ENCODE measurements around the gene GFI1B.
"Not testable (repeated sequence)": the region's sequence is repeated elsewhere in the genome, so short reads cannot be mapped to it uniquely, and the experiment has no call there.

The GFI1B gene

DNA sequence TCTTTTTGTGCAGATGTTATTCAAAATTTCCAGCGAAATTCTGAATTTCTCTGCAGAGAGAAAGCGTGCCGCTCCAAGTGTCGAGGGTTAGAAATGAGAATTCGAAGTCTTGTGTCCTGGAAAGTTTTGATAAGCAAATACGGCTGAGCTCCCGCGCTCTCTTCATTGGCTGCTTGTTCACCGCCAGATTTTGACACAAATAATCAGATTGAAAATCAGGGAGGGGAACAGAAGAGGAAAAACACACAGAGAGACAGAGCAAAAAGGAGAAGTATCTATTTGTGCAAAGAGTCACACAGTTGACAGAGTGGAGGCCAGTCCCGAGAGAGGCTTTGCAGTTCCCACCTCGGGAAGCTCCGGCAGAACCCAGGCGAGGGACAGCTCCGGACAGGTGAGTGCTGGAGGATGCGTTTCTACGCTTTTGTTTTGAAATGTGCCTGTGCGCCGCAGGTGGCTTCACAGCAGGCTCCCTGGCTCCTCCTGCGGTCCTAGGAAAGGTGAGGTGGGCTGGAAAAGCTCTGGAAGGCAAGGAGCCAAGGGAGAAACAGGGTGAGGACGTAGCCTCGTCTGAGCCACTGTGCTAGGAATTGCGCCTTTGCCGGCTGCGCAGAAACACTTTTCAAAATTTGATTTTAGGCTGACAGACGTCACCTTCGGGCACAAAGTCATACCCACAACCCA lies at the start of gene GFI1B:
TSS of gene GFI1B (plus strand) at position 244 of the 681 bp plus-strand sequence. CDS start 7,985 bp downstream, outside the sequence.
- peak; percentile 39 for DNase-seq

DNA sequence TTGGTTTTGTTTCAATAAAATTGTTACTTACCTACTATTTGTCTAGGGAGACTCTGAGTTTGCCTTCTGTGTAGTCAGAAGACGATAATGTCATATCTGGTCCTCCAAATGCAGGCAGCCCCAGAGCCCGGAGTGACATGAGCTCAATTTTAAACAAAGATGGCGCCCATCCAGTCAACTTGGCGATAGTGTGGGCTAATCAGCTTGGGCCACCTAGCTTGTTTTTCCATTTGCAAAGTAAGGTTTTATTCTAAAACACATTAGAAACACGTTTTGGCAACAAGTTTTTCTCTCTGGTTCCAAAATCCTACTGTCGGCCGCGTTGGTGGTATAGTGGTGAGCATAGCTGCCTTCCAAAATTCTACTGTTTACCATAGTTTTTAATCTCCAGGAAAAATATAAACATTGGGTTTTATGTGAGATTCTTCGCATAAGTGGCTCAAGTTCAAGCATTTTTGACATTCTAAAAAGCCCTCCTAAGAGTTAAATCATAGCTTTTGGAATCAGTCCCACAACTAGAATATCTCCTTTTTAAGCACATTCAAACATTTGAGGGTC lies 47.2 kb upstream of the GFI1B start:
- no peak for DNase-seq

DNA sequence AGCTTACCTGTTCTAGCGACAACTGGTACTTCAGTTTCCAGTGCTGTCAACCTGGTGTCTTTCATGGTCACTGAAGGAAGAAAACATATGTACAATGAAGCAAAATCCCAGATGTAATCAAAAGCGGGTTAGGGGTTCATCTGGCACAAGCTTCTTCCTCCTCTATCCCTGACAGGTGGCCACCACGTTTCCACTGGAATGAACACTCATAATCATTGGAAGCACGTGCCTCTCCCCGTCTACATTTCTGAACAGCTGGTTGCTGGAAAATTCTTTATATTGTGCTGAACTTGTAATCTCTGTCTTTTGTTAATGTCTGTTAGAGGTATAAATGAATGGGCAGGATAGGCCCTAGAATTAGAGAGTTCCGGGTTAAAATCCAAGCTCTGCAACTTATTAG lies 43.5 kb upstream of the GFI1B start:
- no peak for DNase-seq

DNA sequence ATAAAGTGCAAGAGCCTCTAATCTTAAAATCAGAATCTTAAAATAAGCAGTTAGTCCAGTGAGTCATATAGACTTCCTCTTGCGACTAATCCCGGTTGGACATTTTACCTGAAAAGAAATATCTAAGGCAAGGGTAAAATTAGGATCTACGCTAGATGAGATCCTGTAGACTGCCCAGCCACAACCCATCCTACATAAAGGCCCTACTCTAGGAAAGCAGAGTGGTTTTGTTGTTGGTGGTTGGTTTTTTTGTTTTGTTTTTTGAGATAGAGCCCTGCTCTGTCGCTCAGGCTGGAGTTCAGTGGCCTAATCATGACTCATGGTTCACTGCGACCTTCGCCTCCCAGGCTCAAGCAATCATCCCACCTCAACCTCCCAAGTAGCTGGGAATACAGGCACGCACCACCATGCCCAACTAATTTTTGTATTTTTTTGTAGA lies 41.0 kb upstream of the GFI1B start:
- DNase-seq: no peak

DNA sequence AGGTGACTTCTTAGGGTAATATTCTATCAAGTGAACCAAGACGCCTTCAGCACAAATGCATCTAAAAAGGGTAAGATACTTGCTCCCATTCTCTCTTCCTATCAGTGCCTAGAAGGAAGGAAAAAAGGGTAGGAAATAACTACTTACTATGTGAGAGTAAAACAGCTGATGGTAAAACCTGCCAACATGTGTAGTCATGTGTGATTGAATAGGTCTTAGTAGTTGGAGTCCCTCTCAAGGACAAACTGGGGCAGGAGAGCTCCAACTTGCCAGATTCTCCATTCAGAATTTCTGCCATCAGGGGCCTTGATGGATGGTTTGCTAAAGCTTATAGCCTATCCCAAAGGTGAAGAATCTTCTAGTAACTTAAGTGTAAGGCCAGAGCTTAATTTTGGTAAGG lies 39.3 kb upstream of the GFI1B start:
- no peak for DNase-seq

DNA sequence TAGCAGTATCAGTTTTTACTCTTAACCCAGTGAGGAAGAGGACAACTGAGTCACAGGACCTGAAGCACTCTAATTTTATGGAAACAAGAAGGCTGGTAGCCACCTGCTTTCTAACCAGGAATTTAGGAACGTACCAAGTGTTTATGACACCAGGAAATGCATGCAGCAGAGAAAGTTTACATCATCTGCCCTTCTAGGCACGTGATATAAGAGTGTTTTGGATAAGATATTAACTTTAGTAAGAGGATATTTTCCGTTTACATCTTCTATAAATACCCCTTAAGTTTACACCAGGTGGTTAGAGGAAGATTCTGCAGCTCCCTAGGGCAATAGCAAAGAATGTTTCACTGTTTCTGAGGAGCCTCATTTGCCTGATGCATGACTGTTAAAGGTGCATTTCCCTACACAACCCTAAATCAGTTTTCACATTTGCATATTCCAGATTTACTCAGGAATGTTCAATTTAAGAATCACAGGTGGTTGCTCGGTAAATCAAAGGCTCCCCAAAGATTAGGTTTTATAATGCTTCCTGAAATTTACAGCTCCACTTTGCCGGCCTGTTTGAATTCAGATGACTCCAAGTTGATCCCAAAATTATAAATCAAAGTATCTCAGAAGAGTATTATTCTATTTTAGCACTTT lies 35.8 kb upstream of the GFI1B start:
- no peak for DNase-seq

DNA sequence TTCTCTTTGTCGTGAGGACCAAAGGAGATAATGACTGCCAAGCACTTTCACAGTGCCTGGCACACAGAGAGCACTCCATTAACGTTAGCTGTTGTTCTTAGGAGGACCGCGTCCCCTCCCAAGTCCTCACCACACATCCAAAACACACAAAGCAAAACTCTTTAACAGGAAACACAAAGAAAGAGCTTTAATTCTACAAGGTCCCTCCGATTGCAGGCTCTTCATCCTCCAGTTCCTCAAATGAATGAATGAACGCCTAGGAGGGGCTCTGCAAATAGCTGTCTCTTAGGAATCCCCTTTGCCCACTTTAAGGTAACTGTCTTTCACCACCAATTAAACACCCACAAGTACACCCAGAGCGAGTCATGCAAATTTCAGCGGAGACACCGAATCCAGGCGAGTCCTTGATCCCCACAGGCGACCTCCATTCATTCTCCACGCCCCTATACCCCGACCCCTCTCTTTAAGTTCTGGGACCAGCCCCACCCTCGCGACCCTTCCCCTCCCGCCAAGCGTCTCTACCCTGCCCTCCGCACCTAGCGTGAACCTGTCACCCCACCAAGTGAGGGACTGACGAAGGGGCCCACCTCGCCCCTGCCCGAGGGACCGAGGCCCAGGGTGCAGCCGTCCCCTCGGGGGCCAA lies 34.7 kb upstream of the GFI1B start:
- DNase-seq: peak; percentile 5

DNA sequence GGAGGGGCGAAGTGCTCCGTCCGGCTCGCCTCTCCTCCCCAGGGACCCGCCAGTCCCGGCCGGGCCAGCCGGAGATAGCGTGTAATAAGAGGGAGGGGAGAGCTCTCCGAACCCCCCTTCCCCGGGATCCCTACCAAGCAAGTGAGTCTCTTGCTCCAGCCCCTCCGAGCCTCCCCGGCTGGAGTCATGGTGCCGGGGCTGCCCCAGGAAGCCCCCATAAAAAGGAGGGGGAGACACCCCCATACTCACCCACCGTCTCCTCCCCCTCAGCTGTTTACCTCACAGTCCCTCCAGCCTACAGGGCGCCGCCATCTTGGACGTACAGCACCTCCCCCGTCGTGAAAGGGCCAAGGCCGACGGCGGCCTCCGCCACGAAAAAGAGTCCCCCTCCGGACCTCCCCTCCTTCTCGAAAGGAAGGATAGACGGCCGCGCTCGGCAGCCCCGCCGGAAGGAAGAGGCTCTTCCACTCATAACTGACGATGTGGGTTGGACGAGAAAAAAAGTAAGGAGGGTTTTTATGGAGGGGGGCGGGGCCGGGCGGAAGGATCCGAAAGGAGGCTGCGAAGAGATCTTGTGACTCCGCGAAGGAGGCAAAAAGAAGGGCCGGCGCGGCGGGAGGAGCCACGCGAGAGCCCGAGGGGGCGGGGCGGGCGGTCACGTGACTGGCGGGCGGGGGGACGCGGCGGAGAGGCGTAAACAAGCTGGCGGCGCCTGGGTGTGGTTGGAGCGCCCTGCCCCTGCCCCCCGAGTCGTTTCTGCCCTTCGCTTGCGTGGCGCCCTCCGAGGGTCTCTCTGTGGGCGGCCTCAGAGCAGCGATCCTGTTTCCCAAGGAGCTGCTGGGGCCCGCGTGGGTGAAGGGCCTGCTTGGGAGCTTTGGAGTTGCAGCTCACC lies 34.0 kb upstream of the GFI1B start, which contains the start of gene TSC1:
TSS of gene TSC1 (minus strand) at position 323 of the 892 bp plus-strand sequence. CDS start 15,744 bp downstream, outside the sequence.
- peak; percentile 95 for DNase-seq

DNA sequence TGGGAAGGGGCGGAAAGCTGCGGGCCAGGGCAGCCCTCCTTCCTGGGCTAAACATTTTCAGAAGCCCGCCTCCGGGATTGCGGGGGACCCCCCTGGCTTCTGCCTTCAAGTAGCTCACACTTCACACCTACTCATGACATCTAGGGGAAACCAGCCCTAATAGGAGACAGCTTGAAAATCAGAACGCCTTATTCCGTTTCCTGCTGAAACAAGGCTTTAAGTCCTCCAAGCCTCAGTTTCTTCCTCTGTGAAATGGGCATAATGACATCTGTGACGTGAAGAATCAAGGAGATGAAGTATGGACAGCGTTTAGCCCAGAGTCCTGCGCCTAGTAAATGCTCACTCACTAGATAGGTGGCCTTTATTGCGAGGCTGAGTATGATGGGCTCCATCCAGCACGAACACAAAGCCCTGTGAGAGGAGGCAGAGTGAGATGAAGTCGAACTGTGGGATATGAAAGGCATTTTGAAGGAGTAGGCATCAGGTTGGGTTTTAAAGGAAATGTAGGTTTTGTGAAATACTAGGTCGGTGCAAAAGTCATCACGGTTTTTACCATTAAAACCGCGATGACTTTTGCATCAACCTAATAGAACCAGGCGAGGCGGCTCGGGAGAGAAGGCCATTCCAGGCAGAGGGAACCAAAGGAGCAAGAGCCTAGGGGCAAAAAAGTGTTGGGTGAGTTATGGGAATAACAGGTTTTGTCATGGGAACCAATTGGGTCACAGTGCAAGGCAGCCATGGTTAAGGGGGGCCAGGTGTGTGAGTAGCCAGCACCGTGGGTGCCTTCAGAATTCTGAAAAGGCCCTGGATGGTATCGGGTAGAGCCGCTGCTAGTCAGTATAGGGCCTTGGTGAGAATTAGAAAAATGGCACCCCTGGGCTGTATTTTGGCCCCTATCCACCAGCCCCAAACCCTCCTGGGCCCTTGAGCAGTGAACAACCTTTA lies 33.0 kb upstream of the GFI1B start:
- no peak for DNase-seq

DNA sequence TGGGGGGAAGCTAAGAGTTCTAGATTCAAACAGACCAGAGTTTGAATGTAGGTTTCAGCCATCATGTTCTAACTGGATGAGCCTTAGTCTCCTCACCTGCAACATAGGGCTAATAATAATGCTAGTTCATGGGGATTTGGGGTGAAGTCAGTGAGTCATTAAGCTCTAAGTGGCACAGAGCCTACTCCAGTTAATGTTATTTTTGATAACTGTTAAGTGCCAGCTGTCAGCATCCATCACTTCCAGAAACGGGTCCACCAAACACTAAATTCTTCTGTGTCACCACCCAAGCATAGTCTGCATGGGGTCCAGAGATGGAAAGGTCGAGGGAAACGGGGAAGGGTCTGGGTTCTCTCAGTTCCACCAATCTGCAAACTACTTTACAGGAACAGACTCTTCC lies 32.3 kb upstream of the GFI1B start:
- no peak for DNase-seq

DNA sequence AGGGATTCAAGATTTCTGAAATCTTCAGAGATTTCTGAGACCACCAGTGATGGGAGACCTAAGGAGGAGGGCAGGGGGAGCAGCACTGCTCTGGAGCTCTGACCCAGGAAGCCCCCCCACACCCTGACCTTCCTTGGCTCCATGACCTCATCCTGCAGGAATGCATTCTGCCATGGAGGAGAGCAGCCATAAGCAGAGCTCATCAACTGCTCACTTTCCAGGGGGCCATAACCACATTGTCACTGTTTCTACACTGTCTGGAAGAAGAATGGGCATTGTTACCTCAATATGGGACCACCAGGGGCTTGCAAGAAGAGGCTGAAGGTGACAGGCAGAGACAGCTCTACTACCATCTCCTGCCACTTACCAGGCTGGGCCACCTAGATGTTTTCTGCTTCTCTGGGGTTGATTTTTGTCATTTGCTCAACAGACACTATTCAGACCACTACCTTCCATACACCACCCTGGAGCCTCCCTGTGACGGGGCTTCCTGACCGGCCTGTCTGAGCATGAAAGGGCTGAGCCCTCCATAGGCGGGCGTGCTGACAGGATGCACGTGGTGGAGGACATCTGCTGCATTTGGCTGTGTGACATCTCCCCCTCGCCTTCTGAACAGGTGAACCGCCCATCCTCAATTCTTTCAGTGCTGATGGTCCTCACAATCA lies 31.7 kb upstream of the GFI1B start:
- DNase-seq: no peak

DNA sequence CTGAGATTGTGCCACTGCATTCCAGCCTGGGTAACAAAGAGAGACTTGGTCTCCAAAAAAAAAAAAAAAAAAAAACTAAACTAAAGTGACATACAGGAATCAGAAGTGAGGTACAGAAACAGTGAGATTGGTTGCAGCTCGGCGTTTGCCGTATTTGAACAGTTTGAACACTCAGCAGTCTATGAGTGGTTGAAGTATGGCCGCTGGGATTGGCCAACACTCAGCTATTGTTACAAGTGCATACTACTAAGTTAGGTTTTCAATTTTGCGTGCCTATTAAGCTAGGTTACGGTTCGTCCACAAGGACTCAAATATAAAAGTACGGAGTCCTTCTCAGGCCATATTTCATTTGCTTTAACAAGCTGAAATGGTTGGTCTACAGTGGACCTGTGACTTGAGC lies 30.7 kb upstream of the GFI1B start:
- no peak for DNase-seq

DNA sequence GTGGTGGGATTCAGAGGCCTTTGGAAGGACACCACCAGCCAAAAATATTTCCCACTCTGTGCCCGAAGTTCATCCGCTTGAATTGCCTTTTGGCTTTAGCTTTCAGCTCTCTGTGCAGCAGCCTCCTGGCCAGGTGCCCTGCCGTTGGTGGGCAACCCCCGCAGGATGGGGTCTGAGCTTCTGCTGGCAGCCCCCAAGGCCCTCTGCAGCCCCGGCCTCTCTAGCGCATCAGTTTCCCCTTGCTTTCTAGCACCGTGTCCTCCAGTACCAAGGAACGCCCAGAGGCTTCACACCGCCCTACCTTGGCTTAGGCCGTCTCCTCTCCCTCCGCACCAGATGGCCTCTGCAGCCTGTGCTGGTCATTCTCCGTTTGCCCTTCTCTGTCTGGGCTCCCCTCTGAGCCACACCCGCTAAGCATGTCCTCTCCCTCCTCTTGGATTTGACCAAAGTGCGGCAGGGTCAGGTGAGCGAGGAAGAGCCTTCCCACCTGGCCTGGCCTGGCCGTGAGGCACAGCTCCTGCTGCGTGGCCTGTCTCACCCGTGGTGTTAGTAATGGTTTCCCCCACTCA lies 29.9 kb upstream of the GFI1B start:
- no peak for DNase-seq

DNA sequence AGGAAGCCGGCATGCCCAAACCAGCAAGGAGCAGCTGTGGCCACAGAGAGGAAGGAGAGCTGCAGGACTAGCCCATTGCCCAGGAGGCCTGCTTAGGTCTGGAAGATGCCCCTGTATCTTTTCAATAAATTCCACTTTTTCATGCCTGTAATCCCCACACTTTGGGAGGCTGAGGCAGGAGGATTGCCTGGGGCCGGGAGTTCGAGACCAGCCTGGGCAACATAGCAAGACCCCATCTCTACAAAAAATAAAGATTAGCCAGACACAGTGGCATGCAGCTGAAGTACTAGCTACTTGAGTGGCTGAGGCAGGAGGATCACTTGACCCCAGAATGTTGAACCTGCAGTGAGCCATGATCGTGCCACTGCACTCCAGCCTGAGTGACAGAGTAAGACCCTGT lies 28.8 kb upstream of the GFI1B start:
- DNase-seq: no peak

DNA sequence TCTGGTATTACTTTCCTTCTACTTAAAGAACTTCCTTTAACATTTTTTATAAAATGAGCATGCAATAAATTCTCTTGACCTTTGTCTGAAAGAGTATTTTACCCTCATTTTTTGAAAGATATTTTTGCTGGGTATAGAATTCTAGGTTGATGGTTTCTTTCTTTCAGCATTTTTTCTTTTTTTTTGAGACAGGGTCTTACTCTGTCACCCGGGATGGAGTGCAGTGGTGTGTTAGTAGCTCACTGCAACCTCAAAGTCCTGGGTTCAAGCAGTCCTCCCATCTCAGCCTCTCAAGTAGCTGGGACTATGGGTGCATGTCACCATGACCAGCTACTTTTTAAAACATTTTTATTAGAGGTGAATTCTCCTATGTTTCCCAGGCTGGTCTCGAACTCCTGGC lies 23.4 kb upstream of the GFI1B start:
- DNase-seq: no peak

DNA sequence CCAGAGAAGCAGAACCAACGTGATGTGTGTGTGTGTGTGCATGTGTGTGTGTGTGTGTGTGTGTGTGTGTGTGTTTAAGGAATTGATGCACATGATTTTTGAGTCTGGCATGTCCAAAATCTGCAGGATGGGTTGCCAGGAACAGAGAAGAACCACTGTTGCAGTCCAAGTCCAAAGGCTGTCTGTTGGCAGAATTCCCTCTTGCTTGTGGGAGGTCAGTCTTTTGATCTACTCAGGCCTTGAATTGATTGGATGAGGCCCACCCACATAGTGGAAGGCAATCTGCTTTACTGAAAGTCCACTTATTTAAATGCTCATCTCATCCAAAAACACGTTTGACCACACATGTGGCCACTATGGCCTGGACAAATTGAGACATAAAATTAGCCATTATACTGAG lies 22.7 kb upstream of the GFI1B start:
- no peak for DNase-seq

DNA sequence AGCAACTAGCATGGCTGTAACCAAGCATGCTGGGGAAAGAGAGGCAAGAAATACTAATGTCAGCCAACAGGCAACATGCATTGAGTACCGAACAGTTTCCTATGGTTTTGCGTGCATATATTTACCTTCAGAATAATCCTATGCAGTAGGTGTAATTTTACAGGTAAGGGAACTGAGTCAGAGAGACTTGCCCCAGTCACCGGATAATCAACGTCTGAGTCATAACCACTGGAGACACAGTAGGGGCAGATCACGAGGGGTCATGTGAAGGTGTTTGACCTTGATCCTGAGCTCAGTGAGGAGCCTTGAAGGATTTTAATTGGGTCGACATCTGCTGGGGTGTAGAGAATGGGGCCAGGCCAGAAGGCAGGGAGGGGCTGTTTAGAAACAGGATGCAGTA lies 20.7 kb upstream of the GFI1B start:
- no peak for DNase-seq

DNA sequence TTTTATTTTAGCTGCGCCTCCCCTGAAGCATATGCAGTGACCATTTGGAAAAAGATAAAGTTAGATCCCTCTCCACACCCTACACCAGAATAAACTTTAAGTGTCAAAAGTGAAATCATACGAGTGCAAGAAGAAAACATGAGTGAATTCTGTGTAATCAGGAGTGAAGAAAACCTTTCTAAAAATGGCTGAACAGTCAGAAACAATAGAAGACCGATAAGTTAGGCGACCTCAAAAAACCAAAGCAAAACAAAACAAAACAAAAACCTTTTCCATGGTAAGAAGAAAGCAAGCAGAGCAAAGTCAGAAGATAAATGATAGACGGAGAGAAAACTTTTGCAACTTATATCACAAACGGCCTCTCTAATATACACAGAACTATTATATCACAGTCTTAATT lies 17.5 kb upstream of the GFI1B start:
- no peak for DNase-seq

DNA sequence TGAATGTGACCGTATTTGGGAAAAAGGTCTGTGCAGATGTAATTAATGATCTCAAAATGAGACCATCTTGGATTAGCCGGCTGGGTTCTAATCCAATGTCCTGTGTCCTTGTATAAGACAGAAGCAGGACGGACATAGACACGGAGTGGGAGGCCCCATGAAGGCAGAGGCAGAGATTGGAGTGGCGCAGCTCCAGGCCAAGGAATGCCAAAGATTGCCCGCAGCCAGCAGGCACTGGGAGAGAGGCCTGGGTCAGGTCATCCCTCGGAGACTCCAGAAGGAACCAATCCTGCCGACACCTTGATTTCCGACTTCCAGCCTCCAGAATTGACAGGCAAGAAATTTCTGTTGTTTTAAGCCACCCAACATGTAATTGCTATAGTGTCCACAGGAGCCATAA lies 13.0 kb upstream of the GFI1B start:
- no peak for DNase-seq

DNA sequence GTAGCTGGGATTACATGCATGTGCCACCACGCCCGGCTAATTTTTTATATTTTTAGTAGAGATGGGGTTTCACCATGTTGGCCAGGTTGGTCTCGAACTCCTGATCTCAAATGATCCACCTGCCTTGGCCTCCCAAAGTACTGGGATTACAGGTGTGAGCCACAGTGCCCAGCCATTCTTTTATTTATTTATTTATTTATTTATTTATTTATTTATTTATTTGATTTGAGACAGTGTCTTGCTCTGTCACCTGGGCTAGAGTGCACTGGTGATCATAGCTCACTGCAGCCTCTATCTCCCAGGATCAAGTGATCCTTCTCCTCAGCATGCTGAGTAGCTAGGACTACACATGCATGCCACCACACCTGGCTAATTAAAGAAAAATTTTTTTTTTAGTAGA lies 10.6 kb upstream of the GFI1B start:
- not testable (repeated sequence) for DNase-seq

DNA sequence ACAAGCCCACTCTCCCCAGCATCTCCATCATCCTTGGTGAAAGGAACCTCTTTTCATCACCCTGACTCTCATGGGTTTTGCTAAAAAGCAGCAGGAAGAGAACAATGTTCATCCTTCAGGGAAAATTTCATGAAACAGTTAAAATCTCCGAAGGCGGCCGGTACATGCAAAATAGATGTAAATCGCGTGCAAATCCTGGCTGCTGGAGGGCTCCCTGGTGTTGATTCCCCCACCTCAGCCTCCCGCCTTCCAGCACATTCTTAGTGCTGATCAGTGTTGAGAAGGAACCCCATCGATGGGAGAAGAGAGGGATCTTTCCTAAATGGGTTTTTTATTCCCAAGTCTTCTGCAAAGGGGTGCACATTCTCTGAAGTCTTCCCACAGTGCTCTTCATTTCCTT lies 8.7 kb upstream of the GFI1B start:
- DNase-seq: no peak

All from inflammatory macrophage treated with lipopolysaccharide for 4 hours (primary cell).